Neural progenitor cell (in vitro differentiated cells): Measurements from ENCODE around the gene LRWD1. TPM values are rescaled to one million over a fixed set of nuclear protein-coding genes. Genes with fewer than 3 reads are reported as not detected.
"Not testable (repeated sequence)": the region's sequence is repeated elsewhere in the genome, so short reads cannot be mapped to it uniquely, and the experiment has no call there.

Experiments
- DNase-seq: peaks from one replicate; pipeline ENCODE4 v3.0.0-alpha.2; 2016; ENCODE audit warnings: low spot score
- H2AFZ ChIP-seq: fragments of 200-600 bp; sonication (generic); replicated peaks from 2 replicates; pipeline ENCODE4 v1.6.1; 2016; ENCODE audit warnings: antibody characterized with exemption
- H3F3A ChIP-seq: fragments of 200-600 bp; sonication (generic); 2 replicates; pipeline ENCODE4 v1.6.1; 2016; ENCODE audit warnings: antibody characterized with exemption, low read depth
- H3K27ac ChIP-seq: fragments of 200-600 bp; sonication (generic); 2 replicates; pipeline ENCODE4 v1.5.1; 2016; ENCODE audit warnings: mild to moderate bottlenecking
- H3K27me3 ChIP-seq: fragments of 200-600 bp; sonication (generic); 2 replicates; pipeline ENCODE4 v1.6.1; 2016; ENCODE audit warnings: mild to moderate bottlenecking, moderate library complexity
- H3K36me3 ChIP-seq: fragments of 200-600 bp; sonication (generic); 2 replicates; pipeline ENCODE4 v1.5.1; 2016
- H3K4me1 ChIP-seq: fragments of 200-600 bp; sonication (generic); 2 replicates; pipeline ENCODE4 v1.6.1; 2016; ENCODE audit warnings: mixed run types
- H3K4me2 ChIP-seq: fragments of 200-600 bp; sonication (generic); 2 replicates; pipeline ENCODE4 v1.6.1; 2016
- H3K4me3 ChIP-seq: fragments of 200-600 bp; sonication (generic); 2 replicates; pipeline ENCODE4 v1.5.1; 2016
- H3K79me2 ChIP-seq: fragments of 200-600 bp; sonication (generic); 2 replicates; pipeline ENCODE4 v1.6.1; 2016; ENCODE audit warnings: low read depth
- H3K9ac ChIP-seq: fragments of 200-600 bp; sonication (generic); 2 replicates; pipeline ENCODE4 v1.6.1; 2016
- H3K9me3 ChIP-seq: fragments of 200-600 bp; sonication (generic); 2 replicates; pipeline ENCODE4 v1.5.1; 2016; ENCODE audit warnings: low read depth
- H4K20me1 ChIP-seq: fragments of 200-600 bp; sonication (generic); 2 replicates; pipeline ENCODE4 v1.6.1; 2016; ENCODE audit warnings: low read depth
- H3K27ac Mint-ChIP-seq: 3 replicates; pipeline ENCODE4 v1.8.0; 2021; ENCODE audit warnings: mixed read lengths
- H3K27me3 Mint-ChIP-seq: 2 replicates; pipeline ENCODE4 v1.8.0; 2022; ENCODE audit warnings: low read depth, mild to moderate bottlenecking, inconsistent platforms, moderate library complexity, mixed read lengths; ENCODE audit not compliant: insufficient read depth
- H3K36me3 Mint-ChIP-seq: 3 replicates; pipeline ENCODE4 v1.8.0; 2021; ENCODE audit warnings: mixed read lengths
- H3K4me1 Mint-ChIP-seq: 3 replicates; pipeline ENCODE4 v1.8.0; 2021; ENCODE audit warnings: mixed read lengths
- H3K4me3 Mint-ChIP-seq: 3 replicates; pipeline ENCODE4 v1.8.0; 2021; ENCODE audit warnings: mild to moderate bottlenecking, moderate library complexity, mixed read lengths
- H3K9me3 Mint-ChIP-seq: 3 replicates; pipeline ENCODE4 v1.8.0; 2020; ENCODE audit warnings: mixed read lengths
- total RNA-seq: library from RNA; depleted of rRNA; stranded (reverse); fragments of >200 nt; gene quantifications from 2 replicates; pipeline ENCODE4 v1.2.3, GENCODE V29; 2015; ENCODE audit warnings: low replicate concordance

LRWD1 gene
- total RNA-seq, 1 donor from 2014 or later: 16.9 TPM

GRCh38 chr7:102507410-102508088 lies 42.8 kb downstream of the LRWD1 start:
- not testable (repeated sequence) for DNase-seq, H3K79me2 ChIP-seq, H3F3A ChIP-seq, H2AFZ ChIP-seq, H3K36me3 ChIP-seq, H3K27me3 ChIP-seq, H3K4me1 Mint-ChIP-seq, H3K4me3 Mint-ChIP-seq, H3K36me3 Mint-ChIP-seq, H3K4me3 ChIP-seq, H3K9me3 Mint-ChIP-seq, H3K27me3 Mint-ChIP-seq, H3K4me1 ChIP-seq, H4K20me1 ChIP-seq, H3K9ac ChIP-seq, H3K4me2 ChIP-seq, H3K27ac Mint-ChIP-seq, H3K27ac ChIP-seq, H3K9me3 ChIP-seq

- H3K9me3 Mint-ChIP-seq, H3K4me1 ChIP-seq, H2AFZ ChIP-seq, H3K4me3 ChIP-seq, H3K9me3 ChIP-seq, H3K79me2 ChIP-seq, H3K27me3 ChIP-seq, H4K20me1 ChIP-seq, H3F3A ChIP-seq, H3K4me3 Mint-ChIP-seq, H3K4me2 ChIP-seq, H3K27me3 Mint-ChIP-seq, DNase-seq, H3K9ac ChIP-seq, H3K4me1 Mint-ChIP-seq, H3K36me3 Mint-ChIP-seq, H3K27ac ChIP-seq, H3K27ac Mint-ChIP-seq, H3K36me3 ChIP-seq: not testable (repeated sequence)
Observed at GRCh38 chr7:102510575-102510974, 45.8 kb downstream of the LRWD1 start.

GRCh38 chr7:102511860-102512522 lies 47.2 kb downstream of the LRWD1 start:
- not testable (repeated sequence) for H3K4me3 ChIP-seq, H3K4me3 Mint-ChIP-seq, H3K36me3 Mint-ChIP-seq, H2AFZ ChIP-seq, H3K9me3 ChIP-seq, H3K27me3 ChIP-seq, H3K4me1 Mint-ChIP-seq, H3F3A ChIP-seq, H3K9me3 Mint-ChIP-seq, H3K27ac Mint-ChIP-seq, H3K9ac ChIP-seq, DNase-seq, H3K79me2 ChIP-seq, H3K27ac ChIP-seq, H4K20me1 ChIP-seq, H3K4me2 ChIP-seq, H3K27me3 Mint-ChIP-seq, H3K36me3 ChIP-seq, H3K4me1 ChIP-seq

- H3K36me3 Mint-ChIP-seq, H3K9me3 ChIP-seq, H3F3A ChIP-seq, H3K27ac ChIP-seq, H2AFZ ChIP-seq, H3K4me1 ChIP-seq, H3K27me3 ChIP-seq, H4K20me1 ChIP-seq, H3K27me3 Mint-ChIP-seq, H3K4me1 Mint-ChIP-seq, H3K4me3 ChIP-seq, H3K36me3 ChIP-seq, H3K79me2 ChIP-seq, H3K9me3 Mint-ChIP-seq, H3K4me2 ChIP-seq, H3K9ac ChIP-seq, H3K27ac Mint-ChIP-seq, H3K4me3 Mint-ChIP-seq: not testable (repeated sequence)
- DNase-seq: peak; percentile 91
Observed at GRCh38 chr7:102512642-102513221, 47.9 kb downstream of the LRWD1 start.

- H3K27me3 Mint-ChIP-seq, DNase-seq, H3K36me3 Mint-ChIP-seq, H3K9ac ChIP-seq, H3K4me3 ChIP-seq, H3K9me3 ChIP-seq, H3K4me1 Mint-ChIP-seq, H3K9me3 Mint-ChIP-seq, H3K36me3 ChIP-seq, H3K4me1 ChIP-seq, H3K79me2 ChIP-seq, H3K27me3 ChIP-seq, H3K27ac ChIP-seq, H3F3A ChIP-seq, H3K4me2 ChIP-seq, H2AFZ ChIP-seq, H4K20me1 ChIP-seq, H3K4me3 Mint-ChIP-seq, H3K27ac Mint-ChIP-seq: not testable (repeated sequence)
Observed at GRCh38 chr7:102514881-102515721, 50.3 kb downstream of the LRWD1 start.

- not testable (repeated sequence) for H3K27me3 ChIP-seq, H3K27ac Mint-ChIP-seq, H3K4me1 Mint-ChIP-seq, H3K9me3 ChIP-seq, H3K27me3 Mint-ChIP-seq, H3K36me3 Mint-ChIP-seq, H3K27ac ChIP-seq, DNase-seq, H3F3A ChIP-seq, H3K36me3 ChIP-seq, H3K4me3 ChIP-seq, H3K4me1 ChIP-seq, H3K4me3 Mint-ChIP-seq, H3K9ac ChIP-seq, H3K79me2 ChIP-seq, H3K4me2 ChIP-seq, H2AFZ ChIP-seq, H3K9me3 Mint-ChIP-seq, H4K20me1 ChIP-seq
Observed at GRCh38 chr7:102515889-102516288, 51.1 kb downstream of the LRWD1 start.

GRCh38 chr7:102516951-102517350 lies 52.2 kb downstream of the LRWD1 start:
- not testable (repeated sequence) for H3K36me3 Mint-ChIP-seq, H3K9ac ChIP-seq, H3K4me1 Mint-ChIP-seq, H3K36me3 ChIP-seq, H3K27ac ChIP-seq, H3K27me3 ChIP-seq, H3F3A ChIP-seq, H3K79me2 ChIP-seq, H3K4me3 ChIP-seq, H3K4me3 Mint-ChIP-seq, H3K27me3 Mint-ChIP-seq, H2AFZ ChIP-seq, DNase-seq, H3K27ac Mint-ChIP-seq, H3K4me1 ChIP-seq, H3K4me2 ChIP-seq, H3K9me3 ChIP-seq, H3K9me3 Mint-ChIP-seq, H4K20me1 ChIP-seq
